Left hindlimb (tissue), 1 donor: ENCODE data around the gene C9orf50.

ENCODE experiments used
- DNase-seq: peaks from one replicate; pipeline ENCODE4 v3.0.0-alpha.2; 2018

C9orf50 gene

GRCh38 chr9:129629251-129629820 lies 8.4 kb upstream of the C9orf50 start:
- DNase-seq, result no peak

GRCh38 chr9:129628709-129629108 lies 7.8 kb upstream of the C9orf50 start:
- no peak for DNase-seq

GRCh38 chr9:129627556-129628440 lies 6.9 kb upstream of the C9orf50 start:
- no peak for DNase-seq

- peak; percentile 64 for DNase-seq
These were observed 5.9 kb upstream of the C9orf50 start for GRCh38 chr9:129626625-129627284.

- DNase-seq, result peak; percentile 90
These were observed 5.3 kb upstream of the C9orf50 start, which contains the start of gene NTMT1 for GRCh38 chr9:129626079-129626624. Gene NTMT1 (plus strand): TSS chr9:129626163. CDS start chr9:129632704, 6,541 bp downstream.

- DNase-seq, result no peak
These were observed 4.0 kb upstream of the C9orf50 start for GRCh38 chr9:129624947-129625346.

- DNase-seq, result no peak
These were observed 3.4 kb upstream of the C9orf50 start for GRCh38 chr9:129624168-129624759.

- DNase-seq, result no peak
These were observed 2.4 kb upstream of the C9orf50 start for GRCh38 chr9:129623331-129623730.

GRCh38 chr9:129619787-129620668 lies 873 bp downstream of the C9orf50 start:
- no peak for DNase-seq

GRCh38 chr9:129617167-129617566 lies 3.7 kb downstream of the C9orf50 start:
- DNase-seq, result no peak

- no peak for DNase-seq
These were observed 5.3 kb downstream of the C9orf50 start for GRCh38 chr9:129615407-129616285.

GRCh38 chr9:129614932-129615331 lies 6.0 kb downstream of the C9orf50 start:
- no peak for DNase-seq

- DNase-seq, result peak; percentile 80
These were observed 7.3 kb downstream of the C9orf50 start for GRCh38 chr9:129613520-129614175.

GRCh38 chr9:129612815-129613519 lies 7.9 kb downstream of the C9orf50 start:
- no peak for DNase-seq

- DNase-seq, result no peak
These were observed 8.8 kb downstream of the C9orf50 start for GRCh38 chr9:129612123-129612522.

- DNase-seq, result no peak
These were observed 9.5 kb downstream of the C9orf50 start for GRCh38 chr9:129611307-129611800.

- peak; percentile 87 for DNase-seq
These were observed 10.2 kb downstream of the C9orf50 start for GRCh38 chr9:129610473-129611306.

- DNase-seq, result no peak
These were observed 10.8 kb downstream of the C9orf50 start for GRCh38 chr9:129610213-129610472.
